Right renal pelvis (tissue), 4 donors: Measurements from ENCODE around the gene LGALSL. TPM values are rescaled to one million over a fixed set of nuclear protein-coding genes. Genes with fewer than 3 reads are reported as not detected.
"Not testable (repeated sequence)": the region's sequence is repeated elsewhere in the genome, so short reads cannot be mapped to it uniquely, and the experiment has no call there.

Source experiments
- DNase-seq, 4 donors: peaks; one replicate each; pipeline ENCODE4 v3.0.0-alpha.2; 2013; ENCODE audit warnings: low read depth in 4 of 4, low spot score in 3 of 4, missing footprints in 1 of 4
- polyA plus RNA-seq, 4 donors: library from polyadenylated mRNA; unstranded; fragments of 120-200 nt; gene quantifications; one replicate each; pipeline ENCODE4 v1.2.1, GENCODE V29; 2013; ENCODE audit not compliant: insufficient read length in 4 of 4

LGALSL gene
- polyA plus RNA-seq, 4 donors, result 33.0 to 49.3 (median 42.7) TPM

DNA sequence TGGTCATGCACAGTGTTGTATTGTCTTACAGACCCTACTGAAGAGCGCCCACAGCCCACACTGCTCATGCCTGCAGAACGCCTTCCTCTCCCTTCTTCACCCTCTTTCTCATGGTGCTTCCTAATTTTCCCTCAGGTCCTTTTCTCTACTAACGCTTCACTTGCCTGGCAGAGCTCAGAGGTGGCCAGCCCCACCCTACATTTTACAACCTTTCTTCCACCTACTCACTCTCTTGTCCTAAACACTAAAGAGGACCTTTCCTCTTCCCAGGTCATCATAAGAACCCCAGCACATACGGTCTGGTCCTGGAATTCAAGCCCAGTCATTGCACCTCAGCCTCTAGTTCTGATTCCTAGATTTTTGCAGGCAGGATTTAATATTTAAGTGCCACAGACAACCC, 11.7 kb upstream of the LGALSL start:
- DNase-seq, result no peak

DNA sequence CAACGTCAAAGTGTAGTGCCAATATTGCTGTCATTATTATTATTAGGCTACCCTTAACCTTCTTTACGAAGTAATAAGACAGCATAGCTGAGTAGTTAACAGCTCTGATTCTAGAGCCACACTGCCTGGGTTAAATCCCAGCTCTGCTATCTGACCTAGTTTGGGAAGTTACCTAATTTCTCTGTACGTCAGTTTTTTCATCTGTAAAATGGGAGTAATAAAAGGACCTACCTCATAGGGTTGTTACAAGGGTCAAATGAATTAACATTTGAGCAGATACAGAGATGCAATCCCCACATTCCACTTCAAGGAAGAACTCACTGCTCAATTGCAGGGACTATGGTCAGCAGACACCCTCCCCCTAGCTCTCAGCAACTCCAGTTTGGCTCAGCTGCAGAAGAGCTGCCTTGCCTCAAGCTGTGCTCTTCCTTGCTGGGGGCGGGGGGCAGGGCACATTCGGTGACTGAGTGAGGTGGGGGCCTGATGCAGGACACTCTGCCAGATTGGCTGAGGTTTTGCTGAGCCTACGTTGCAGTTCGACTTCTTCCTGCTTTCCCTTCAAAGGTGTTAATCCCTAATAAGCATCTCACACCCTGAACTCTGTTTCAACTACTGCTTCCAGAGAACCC, 11.0 kb upstream of the LGALSL start:
- no peak for DNase-seq

DNA sequence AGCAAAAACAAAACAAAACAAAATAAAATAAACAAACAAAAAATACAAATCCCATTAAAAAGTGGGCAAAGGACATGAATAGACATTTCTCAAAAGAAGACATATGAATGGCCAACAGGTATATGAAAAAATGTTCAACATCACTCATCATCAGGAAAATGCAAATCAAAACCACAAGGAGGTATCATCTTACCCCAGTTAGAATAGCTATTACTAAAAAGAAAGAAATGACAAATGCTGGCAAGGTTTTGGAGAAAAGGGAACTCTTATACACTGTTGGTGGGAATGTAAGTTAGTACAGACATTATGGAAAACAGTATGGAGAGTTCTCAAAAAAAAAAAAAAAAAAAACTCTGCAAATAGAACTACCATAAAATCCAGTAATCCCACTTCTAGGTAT, 8.0 kb upstream of the LGALSL start:
- DNase-seq, result not testable (repeated sequence)

DNA sequence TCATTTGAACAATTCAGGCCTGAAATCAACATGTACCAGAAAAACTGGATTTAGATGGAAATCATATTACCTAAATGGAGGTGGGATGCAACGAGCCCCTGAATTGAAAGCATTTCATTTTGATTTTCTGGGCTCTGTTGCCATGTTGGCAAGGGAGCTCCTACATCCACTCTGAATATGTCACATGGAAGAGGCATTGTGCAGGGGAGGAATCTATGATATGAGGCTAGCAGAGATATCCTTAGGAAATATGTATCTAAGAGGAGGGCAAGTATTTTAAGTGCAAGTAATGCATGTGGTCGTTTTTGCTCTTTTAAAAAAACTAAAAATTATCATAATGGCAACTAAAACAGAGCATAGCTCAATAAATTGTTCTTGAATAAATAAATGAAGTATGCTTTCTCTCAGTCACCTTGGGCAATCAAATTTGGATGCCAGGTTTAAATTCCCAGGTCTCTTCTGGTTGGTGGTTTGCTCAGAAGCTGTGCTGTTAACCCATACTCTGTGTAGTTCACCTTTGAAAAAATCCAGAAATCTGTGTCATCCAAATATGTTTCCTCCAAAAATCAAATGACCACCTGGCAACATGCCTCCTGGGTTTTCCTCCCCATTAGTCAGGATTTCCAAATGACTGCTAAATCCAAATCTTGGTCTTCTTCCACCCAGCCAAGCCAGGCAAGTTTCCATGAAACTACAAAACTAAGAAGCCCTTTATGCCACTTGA, 6.5 kb upstream of the LGALSL start:
- DNase-seq, result no peak

DNA sequence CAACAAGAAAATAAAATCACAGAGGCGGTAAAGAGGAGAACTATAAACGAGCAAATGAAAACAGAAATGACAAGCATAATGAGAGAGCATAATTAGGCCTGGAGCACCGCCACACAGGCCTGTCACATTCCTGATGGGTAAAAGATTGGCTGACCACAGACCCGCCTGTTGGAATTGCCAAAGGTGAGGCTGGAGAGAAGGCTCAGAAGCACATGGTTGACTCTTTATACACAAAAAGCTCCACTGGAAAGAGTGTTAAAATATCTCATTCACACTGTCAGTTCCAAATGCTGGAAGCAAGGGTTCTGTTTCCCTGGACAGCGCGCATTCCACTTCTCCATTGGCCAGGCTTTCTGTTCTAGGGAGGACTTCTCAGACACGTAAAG, 5.9 kb upstream of the LGALSL start:
- DNase-seq, result no peak

DNA sequence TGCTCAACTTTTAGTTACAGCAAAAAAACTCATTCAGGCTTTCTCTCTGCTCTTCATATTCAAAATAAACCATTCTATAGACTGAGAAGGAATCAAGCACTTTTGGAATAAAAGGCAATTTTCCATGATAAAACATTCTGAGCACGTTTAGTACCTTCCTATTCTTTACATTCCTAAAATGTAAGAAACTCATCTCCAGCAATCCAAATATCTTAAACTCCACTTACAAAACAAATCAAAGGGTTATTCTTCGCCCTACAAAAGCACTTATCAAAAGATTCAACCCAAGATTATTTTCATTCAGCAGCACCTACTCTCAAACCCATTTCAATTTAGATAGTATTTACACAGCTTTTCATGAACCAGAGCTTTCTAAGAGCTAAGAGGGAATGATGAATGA, 2.9 kb upstream of the LGALSL start:
- DNase-seq, result no peak

DNA sequence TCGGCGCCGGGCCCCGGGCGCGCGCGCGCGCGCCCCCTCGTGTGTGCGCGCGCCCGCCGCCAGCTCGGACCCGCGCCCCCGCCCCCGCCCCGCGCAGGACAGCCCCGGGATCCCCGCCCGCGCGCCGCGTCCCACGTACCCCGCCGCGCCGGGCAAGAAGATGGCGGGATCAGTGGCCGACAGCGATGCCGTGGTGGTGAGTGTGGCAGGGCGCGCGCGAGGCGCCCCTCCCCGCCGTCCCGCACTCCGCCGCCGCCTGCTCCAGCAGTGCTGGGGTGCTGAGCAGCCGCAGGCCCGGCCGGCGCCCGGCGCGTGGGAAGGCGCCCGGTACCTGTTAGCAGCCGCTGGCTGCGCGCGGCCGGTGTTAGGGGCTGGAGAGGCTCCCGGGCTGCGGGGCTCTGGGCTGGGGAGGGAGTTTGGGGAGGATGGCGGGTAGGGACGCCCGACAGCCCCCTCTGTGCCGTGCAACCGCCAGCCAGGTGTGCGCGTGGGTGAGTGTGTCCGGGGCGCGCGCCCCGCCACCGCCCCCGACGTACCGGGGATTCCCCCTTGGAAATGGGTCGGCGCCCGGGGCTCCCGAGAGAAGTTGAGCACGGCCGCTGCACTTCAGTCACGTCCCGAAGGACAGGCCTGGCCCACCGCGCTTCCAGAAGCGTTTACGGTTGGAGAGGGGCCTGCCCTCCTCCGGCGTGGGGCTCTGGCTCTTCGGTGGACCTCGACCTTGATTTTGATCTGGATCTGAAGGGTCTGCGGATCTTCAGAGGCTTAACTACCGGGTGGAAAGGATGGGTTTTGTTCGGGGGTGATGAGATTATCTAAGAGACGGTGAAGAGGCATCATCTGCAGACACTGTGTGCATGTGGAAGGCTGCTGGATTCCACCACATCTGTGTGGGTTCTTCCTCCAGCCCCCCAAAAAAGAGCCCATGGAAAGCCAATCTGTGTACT, 697 bp downstream of the LGALSL start:
- peak in 2 of 4 donors; percentile 32 to 44 for DNase-seq

DNA sequence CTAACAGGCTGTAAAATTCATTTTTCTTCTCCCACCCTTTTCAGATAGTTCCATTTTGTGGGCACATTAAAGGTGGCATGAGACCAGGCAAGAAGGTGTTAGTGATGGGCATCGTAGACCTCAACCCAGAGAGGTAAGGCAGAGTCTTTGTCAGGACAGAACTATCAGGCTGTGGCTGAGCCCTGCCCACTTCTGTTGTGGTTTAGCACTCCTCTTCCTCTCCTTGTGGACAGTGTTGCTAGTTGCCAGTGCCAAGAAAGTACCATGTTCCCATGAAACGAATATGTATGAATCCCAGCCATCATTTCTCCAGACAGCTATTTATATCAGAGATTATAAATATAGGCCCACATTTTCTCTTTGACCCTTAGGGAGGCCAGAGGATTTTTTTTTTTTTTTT, 1.6 kb downstream of the LGALSL start:
- DNase-seq, result no peak

DNA sequence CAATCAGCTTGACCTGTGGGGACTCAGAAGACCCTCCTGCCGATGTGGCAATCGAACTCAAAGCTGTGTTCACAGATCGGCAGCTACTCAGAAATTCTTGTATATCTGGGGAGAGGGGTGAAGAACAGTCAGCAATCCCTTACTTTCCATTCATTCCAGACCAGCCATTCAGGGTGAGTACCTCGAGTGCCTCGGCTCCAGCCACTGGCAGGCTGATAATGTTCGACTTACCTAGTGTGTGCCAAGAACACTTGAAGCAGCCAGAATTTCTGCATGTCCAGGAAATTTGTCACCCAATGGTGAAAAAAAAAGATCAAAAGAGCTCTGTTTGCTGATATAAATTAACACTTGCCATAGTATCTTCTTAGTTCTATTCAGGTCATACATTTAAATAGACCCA, 2.3 kb downstream of the LGALSL start:
- DNase-seq, result no peak

DNA sequence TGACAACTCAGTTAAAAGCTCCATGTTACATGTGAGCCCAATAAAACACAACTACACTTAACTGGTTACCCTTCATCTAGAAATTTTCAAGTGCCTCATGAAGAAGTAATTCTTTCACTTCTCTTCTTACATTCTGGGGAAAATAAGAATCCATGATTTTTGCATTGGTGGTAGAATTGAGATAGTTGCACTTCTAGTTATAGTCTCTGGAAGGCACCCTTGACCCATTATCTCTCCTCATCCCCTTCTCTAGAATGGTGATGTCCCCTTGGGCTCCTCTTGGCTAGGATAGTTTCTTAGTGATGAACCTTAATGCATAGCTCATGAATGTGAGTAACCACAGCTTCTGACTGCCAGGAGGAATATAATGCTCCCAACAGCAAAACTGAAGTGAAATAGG, 3.6 kb downstream of the LGALSL start:
- no peak for DNase-seq

DNA sequence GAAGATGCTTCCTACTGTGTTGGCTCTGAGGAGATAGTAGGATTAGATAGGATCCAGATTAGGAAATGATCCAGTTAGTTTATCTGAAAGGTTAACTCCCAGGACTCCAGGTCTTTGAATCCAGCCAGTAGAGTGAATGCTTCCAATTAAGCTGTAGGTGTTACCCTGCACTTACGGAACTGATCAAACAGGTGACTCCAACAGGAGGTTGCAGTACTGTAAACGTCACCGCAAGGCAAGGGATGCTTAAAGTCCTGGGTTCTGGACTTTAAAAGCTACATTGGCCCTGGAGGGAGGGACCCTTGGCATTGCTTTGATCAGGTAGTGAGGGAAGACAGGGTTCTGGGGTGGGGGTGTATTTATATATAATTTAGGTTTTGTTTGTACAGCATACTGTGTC, 5.6 kb downstream of the LGALSL start:
- DNase-seq, result no peak

DNA sequence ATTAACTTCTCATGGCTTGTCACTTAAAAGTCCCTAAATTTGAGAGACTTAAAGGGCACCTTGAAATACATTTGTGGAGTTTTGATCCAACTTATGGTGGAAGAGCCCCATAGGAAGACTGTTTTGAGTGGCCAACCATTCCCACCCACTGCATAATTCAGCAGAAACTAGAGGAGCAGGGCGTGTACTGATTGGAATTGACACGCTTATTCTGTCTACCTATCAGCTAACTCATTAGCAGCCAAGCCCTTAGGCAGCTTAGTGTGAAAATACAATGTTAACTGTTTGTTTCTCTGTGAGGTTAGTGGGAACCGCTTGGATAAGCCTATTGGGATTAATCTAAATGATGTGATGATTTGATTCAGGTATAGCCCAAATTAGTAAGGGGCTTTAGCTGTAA, 6.4 kb downstream of the LGALSL start:
- DNase-seq, result no peak

DNA sequence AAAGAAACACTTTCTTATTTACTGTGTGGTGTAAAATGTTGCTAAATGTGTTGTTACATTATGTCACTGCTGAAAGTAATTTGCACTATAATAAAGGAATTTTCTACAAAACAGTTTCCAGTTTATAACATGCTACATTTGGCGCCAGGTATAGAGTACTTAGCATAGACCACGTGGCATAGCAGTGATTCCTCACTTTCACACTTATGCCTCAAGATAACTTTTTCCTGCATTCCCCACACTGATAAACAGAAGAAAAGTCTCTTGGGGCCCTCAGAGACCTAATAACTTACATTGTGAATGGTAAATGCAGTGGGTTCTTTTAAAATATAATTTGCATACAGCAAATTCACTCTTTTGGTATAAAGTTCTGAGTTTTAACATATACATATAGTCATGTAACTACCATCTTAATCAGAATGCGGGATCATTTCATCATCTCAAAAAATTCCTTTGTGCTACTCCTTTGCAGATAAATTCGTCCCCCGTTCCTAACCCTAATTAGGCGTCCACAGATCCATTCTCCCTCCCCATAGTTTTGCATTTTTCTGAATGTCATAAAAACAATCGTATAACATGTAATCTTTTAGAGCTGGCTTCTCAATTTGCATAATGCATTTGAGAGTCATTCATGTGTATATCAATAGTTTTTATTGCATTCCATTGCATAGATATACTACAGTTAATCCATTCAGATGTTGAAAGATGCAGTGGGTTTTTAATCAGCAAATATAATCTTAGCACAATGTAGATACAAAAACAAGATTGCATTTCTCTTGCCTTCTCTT, 7.5 kb downstream of the LGALSL start:
- DNase-seq, result no peak

DNA sequence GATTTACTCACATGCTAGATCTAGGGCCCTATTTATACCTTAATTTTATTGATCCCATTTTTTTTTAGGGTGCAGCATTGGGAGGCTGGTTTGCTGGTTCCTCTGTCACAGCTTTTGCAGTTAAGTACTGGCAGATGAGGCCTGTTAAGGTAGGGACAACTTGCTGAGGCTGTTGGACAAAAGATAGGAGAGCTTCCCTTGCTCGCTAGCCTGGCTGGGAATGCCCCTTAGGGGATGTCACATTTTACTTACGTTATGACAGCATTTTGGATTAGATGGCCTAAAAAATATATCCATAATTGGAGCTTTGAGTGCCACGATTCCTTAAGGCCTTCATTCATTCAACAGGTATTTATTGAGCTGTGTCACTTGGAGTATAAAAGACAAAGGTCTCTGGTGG, 8.2 kb downstream of the LGALSL start:
- no peak for DNase-seq

DNA sequence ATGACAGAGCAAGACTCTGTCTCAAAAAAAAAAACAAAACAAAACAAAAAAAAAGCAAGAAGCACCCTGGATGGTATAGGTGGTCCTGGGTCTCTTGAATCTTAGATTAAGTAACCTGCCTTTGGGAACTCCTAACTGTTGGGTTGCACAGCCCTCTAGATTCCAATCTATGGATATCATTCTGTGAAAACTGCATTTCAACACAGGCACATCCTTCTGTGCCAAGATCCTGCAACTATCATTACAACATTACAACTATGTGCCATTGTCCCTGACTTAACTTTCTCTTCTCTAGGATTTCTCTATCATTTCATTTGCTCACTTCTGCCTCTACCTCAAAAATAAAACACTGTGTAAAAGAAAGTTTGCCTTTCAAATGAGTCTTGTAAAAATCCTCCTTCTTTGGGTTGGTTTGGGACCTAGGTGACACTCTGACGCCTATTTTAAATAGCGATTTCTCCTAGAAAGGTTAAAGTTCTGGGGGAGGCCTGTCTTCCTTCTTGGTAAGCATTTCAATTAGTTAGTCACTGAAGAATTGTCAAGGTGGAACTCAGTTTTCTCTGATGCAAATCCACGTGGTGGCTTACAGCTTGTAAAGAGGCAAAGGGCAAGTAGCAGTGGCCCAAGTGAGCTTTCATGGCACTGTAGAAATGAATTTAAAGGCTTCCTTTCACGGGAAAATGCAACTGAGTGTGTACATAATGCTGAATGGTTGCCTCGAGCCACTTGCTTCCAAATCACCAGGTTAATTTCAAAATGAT, 9.2 kb downstream of the LGALSL start:
- DNase-seq, result no peak

DNA sequence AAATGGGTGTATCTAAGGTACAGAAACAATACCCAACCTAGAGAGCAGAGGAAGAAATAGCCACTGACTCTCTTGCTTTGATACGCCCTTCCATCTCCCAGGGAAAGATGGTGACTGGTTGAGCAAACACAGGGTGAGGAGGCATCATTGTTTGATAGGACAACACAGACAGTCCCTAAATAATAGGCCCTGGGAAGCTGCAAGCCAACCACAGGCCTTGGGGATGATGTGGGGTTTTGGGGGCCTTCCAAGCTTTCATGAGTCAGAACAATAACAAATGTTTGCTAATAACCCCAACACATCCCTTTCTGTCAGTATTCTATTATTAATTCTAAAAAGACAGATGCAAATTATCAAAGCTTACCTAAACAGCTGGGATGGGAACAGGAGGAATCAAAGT, 9.8 kb downstream of the LGALSL start:
- no peak for DNase-seq

DNA sequence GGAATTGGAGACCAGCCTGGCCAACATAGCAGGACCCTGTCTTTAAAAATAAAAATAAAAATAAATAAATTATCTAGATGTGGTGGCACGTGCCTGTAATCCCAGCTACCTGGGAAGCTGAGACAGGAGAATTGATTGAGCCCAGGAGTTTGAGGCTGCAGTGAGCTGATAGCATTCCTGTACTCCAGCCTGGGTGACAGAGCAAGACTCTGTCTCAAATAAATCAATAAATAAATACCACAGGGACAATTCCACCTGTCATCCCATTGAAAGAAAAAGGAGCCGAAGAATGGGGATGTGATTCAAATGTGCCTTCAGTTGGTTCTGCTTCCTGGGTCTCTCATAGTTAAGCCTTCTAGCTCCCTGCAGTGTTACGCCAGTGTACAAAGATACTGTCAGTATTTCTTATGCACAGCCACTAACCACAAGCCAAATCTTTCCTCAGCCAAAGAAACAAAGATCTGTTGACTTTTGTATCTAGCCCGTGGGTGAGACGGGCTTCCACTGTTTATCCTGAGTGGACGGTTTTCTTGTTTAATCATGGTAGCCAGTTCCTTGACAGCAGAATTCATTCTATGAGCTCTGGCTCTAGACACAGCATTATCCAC, 12.6 kb downstream of the LGALSL start:
- no peak for DNase-seq

DNA sequence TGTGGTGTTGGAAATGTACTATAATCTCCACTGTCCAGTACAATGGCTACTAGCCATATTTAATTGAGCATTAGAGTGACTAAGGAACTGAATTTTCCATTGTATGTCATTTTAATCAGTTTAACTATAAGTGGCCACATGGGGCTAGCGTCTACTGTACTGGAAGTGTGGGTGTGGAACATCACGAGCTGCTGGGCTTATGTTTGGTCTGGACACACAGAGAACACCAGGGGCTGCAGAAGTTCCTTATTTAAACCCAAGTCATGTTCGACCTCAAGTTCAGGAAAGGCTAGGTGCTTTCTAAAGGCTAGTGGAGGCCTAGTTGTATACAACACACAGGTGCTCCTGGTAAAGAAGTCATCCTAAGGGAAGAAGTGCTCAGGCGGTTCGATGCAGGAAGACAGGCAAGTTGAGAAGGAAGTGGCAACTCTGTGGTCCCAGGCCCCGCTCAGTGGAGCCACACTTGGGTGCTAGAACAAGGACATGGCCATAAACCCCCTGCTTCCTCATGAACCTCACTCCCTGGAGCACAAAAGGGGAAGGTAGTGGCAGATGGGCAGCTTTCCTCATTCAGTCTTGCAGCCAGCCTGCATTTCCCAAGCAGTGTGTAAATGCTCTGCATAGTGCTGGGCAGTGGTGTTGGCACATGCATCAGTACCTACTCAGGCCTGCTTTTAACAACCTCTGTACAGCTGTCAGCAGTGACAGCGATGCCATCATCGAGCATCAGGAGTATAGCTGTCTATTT, 13.3 kb downstream of the LGALSL start:
- no peak for DNase-seq

DNA sequence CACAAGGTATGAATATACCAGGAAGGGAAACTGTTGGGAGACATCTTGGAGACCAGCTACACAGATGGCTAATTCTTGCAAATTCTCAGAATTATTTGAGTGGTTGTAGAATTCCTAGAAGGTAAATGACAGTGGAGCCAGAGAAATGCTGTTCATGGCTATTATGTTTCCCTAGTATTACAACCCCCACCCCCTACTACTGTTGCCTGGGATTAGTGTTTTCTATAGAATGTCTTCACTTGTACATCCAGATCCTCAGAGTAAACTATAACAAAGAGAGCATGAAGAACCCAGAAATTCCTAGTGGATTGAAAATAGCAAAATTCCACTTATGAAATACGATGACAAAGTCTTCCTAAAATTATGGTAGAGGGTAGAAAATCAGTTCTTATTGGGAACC, 15.3 kb downstream of the LGALSL start:
- DNase-seq, result no peak
